ENCODE data around the gene PRELID1. TPM values are rescaled to one million over a fixed set of nuclear protein-coding genes. Genes with fewer than 3 reads are reported as not detected.

PRELID1 gene
- total RNA-seq, 1 experiment from 2014 or later, result 194 TPM

DNA sequence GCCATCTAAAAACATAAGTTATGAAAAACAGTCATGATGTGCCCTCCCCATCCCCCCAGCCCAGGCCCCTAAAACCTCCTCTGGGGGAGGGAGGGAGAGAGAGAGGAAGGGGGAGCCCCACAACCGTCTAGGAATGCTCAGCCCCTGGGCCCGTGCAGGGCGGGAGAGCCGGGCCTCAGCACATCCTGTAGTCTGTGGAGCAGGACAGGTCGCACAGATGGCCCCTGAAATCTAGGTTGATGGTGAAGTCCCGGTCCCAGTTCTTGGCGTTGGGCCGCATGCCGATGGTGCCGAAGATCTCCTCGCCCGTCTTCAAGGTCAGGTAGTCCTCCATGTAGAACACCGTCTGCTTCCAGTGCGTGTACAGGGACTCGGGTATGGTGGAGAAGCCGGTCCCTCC is 38.2 kb upstream of the PRELID1 start:
- Histone ChIP-seq H3K9me3 (ENCODE audit: low read depth, low read length, poor library complexity, severe bottlenecking) (no peaks in the 10 kb centered on the region), H3K4me1 (ENCODE audit: insufficient read depth, low read length, poor library complexity, severe bottlenecking) (peaks cover 10% of the 10 kb centered on the region), H3K4me3 (ENCODE audit: low read depth, low read length, poor library complexity, severe bottlenecking) (no peak overlapping the region), H3K27me3 (replicated peaks; ENCODE audit: insufficient read depth, low read depth, low read length, poor library complexity) (no peaks in the 10 kb centered on the region), H3K36me3 (ENCODE audit: insufficient read depth, low read length, poor library complexity, severe bottlenecking) (peaks cover 33% of the 10 kb centered on the region), H3K27ac (ENCODE audit: low read depth, low read length, poor library complexity, severe bottlenecking) (no peak overlapping the region)
- DNase-seq (ENCODE audit: low spot score), result no peak
- TF ChIP-seq, protein P1, sequence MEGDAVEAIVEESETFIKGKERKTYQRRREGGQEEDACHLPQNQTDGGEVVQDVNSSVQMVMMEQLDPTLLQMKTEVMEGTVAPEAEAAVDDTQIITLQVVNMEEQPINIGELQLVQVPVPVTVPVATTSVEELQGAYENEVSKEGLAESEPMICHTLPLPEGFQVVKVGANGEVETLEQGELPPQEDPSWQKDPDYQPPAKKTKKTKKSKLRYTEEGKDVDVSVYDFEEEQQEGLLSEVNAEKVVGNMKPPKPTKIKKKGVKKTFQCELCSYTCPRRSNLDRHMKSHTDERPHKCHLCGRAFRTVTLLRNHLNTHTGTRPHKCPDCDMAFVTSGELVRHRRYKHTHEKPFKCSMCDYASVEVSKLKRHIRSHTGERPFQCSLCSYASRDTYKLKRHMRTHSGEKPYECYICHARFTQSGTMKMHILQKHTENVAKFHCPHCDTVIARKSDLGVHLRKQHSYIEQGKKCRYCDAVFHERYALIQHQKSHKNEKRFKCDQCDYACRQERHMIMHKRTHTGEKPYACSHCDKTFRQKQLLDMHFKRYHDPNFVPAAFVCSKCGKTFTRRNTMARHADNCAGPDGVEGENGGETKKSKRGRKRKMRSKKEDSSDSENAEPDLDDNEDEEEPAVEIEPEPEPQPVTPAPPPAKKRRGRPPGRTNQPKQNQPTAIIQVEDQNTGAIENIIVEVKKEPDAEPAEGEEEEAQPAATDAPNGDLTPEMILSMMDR (conservative IDR thresholded peaks at IDR 0.05; ENCODE audit: low read depth, low read length), result no peak
- no peak for TF ChIP-seq EZH2 (IDR thresholded peaks at IDR 0.05; ENCODE audit: borderline replicate concordance, low read depth, low read length, poor library complexity, severe bottlenecking)
- ChIA-PET POLR2A (ENCODE audit: low non-redundant PET) (interaction anchor here (0.6 kb wide), 1 partner anchor 478 kb away, joined by 3 read pairs; no protein-coding TSS in a partner anchor), CTCF (no interaction called here)
- no TSS peak for BruUV-seq (replicated peaks)
- intact Hi-C loops (cut with micrococcal nuclease; ENCODE audit: unreplicated experiment), result no loop called here

DNA sequence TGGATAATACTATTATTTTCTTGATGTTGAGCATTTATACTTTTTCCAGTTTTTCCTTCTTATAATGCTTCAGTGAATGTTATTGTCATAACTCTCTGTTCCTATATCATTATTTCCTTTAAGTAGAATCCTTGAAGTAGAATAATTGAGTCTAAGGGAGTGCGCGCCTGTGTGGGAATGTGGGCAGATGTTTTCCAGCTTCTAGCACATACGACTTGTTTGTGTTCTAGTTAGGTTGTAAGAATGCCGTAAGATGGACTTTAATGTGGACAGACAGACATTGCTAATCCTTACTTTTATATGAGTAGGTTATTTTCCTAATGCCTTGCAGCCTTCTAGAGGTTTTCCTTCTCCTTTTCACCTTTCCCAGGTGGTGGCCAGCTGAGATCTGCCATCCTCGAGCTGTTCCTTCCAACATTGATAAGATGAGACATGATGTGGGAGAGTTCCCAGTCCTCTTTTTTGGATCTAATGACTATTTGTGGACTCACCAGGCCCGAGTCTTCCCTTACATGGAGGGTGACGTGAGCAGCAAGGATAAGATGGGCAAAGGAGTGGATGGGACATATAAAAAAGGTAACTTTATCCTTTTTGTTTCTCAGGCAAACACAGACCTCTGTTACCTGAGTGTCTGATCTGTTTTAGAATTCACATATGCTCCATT is 34.2 kb upstream of the PRELID1 start:
- CTCF ChIA-PET, result no interaction called here
- Histone ChIP-seq H3K4me1 (ENCODE audit: insufficient read depth, low read length, poor library complexity, severe bottlenecking) (peaks cover 10% of the 10 kb centered on the region), H3K9me3 (ENCODE audit: low read depth, low read length, poor library complexity, severe bottlenecking) (no peaks in the 10 kb centered on the region), H3K4me3 (ENCODE audit: low read depth, low read length, poor library complexity, severe bottlenecking) (no peak overlapping the region), H3K27ac (ENCODE audit: low read depth, low read length, poor library complexity, severe bottlenecking) (no peak overlapping the region), H3K36me3 (ENCODE audit: insufficient read depth, low read length, poor library complexity, severe bottlenecking) (peaks cover 20% of the 10 kb centered on the region), H3K27me3 (replicated peaks; ENCODE audit: insufficient read depth, low read depth, low read length, poor library complexity) (no peaks in the 10 kb centered on the region)
- no TSS peak for BruUV-seq (replicated peaks)
- no peak for DNase-seq (ENCODE audit: low spot score)
- no peak for TF ChIP-seq EZH2 (IDR thresholded peaks at IDR 0.05; ENCODE audit: borderline replicate concordance, low read depth, low read length, poor library complexity, severe bottlenecking)
- TF ChIP-seq, protein P1 (conservative IDR thresholded peaks at IDR 0.05; ENCODE audit: low read depth, low read length), result no peak
- POLR2A ChIA-PET (ENCODE audit: low non-redundant PET), result no interaction called here
- intact Hi-C loops (cut with micrococcal nuclease; ENCODE audit: unreplicated experiment), result no loop called here

GRCh38 chr5:177269976-177270375 is 33.6 kb upstream of the PRELID1 start:
- TF ChIP-seq EZH2 (IDR thresholded peaks at IDR 0.05; ENCODE audit: borderline replicate concordance, low read depth, low read length, poor library complexity, severe bottlenecking), result no peak
- TF ChIP-seq, protein P1 (conservative IDR thresholded peaks at IDR 0.05; ENCODE audit: low read depth, low read length), result no peak
- H3K27me3 ChIP-seq (replicated peaks; ENCODE audit: insufficient read depth, low read depth, low read length, poor library complexity), result no peaks in the 10 kb centered on the region
- H3K9me3 ChIP-seq (ENCODE audit: low read depth, low read length, poor library complexity, severe bottlenecking), result no peaks in the 10 kb centered on the region
- peaks cover 10% of the 10 kb centered on the region for H3K4me1 ChIP-seq (ENCODE audit: insufficient read depth, low read length, poor library complexity, severe bottlenecking)
- CTCF ChIA-PET, result no interaction called here
- H3K4me3 ChIP-seq (ENCODE audit: low read depth, low read length, poor library complexity, severe bottlenecking), result no peak overlapping the region
- POLR2A ChIA-PET (ENCODE audit: low non-redundant PET), result no interaction called here
- H3K36me3 ChIP-seq (ENCODE audit: insufficient read depth, low read length, poor library complexity, severe bottlenecking), result peaks cover 23% of the 10 kb centered on the region
- no TSS peak for BruUV-seq (replicated peaks)
- DNase-seq (ENCODE audit: low spot score), result no peak
- intact Hi-C loops (cut with micrococcal nuclease; ENCODE audit: unreplicated experiment), result no loop called here
- H3K27ac ChIP-seq (ENCODE audit: low read depth, low read length, poor library complexity, severe bottlenecking), result no peak overlapping the region
